Bone marrow (tissue), 2 donors: ENCODE measurements around the gene LCN2.
A peak's percentile ranks its signal among the peaks of the same experiment; 100 is the strongest.
"Not testable (repeated sequence)": the region's sequence is repeated elsewhere in the genome, so short reads cannot be mapped to it uniquely, and the experiment has no call there.

Experiments used
- DNase-seq, 2 donors: peaks; one replicate each; lab custom pipeline; 2025; lab: John Stamatoyannopoulos, UW

Gene LCN2

GRCh38 chr9:128168731-128169308 lies 19.6 kb downstream of the LCN2 start:
- DNase-seq: no peak

DNA sequence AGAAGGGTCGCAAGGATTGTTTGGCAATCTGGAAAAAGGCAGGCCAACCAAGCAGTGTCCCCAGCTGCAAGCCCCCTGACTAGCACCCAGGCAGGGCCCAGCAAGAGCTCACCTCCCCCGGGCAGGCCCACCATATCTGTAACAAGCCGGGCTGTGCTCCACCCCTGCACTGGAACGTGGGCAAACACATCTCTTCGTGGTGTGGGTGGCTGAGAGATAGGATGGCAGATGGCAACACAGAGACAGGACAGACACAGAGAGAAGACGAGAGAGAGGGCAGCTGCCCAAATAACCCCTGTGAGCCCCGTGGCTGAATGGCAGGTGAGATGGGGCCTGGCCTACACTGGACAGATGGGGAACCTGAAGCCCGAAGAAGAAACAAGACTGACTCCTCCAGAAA lies 20.2 kb downstream of the LCN2 start:
- DNase-seq: no peak

DNA sequence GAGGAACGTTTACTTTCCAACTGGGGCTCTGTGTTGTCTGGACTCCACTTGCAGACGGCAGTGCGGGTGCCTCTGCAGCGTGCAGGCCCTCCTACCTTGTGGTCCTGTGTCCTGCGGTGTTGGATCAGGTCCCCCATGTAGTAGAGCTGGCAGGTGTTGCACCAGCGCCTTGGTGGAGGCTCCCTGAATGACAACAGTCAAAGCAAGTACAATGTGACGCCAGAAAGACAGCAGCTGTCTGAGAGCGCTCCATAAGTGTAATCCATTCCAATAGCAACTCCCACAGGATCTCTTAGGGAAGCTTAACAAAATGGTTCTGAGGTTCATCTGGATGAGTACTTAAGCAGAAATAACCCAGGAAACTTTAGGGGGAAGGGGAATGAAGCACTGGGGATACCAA lies 20.7 kb downstream of the LCN2 start:
- DNase-seq: no peak

- no peak for DNase-seq
These were observed 24.8 kb downstream of the LCN2 start for GRCh38 chr9:128174062-128174461.

DNA sequence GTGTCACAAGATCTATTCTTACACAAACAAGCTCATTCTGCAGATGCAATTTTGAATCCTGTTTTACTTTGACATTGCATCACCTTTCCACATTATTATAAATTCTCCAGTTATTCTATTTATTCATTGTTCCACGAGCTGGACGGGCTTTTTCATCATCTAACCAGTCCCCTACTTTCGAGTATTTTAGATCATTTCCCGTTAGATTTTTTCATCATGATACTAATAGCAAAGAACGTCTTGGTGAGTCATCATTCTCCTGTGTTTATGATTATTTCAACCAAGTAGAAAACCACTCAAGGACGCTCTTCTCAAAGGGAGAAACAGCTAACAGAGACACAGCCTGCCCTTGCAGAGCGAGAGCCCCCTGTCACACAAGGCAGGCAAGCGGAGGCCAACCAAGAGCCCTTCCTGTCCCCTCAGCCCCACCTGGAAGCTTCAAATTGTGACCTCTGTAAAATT lies 25.9 kb downstream of the LCN2 start:
- DNase-seq: no peak

GRCh38 chr9:128175726-128176125 lies 26.5 kb downstream of the LCN2 start:
- DNase-seq: no peak

- no peak for DNase-seq
These were observed 29.7 kb downstream of the LCN2 start for GRCh38 chr9:128178806-128179431.

DNA sequence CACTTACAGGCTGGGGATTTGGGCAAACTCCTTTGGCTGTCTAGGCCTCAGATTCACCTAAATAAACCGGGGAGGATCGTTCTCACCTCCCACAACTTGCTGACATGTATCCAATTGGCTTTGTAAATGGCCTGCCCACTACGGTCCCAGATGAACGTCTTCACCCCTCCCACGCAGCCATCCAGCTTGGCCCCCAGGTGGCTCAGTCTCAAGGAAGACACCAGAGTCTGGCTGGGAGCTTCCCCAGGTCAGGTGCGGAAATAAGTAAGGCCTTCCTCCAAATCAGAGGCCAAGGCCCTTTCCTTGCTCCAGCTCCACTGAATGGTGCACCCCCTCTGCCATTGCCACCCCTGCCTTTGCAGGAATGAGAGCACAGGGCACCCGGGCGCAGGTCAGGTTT lies 30.7 kb downstream of the LCN2 start:
- no peak for DNase-seq

DNA sequence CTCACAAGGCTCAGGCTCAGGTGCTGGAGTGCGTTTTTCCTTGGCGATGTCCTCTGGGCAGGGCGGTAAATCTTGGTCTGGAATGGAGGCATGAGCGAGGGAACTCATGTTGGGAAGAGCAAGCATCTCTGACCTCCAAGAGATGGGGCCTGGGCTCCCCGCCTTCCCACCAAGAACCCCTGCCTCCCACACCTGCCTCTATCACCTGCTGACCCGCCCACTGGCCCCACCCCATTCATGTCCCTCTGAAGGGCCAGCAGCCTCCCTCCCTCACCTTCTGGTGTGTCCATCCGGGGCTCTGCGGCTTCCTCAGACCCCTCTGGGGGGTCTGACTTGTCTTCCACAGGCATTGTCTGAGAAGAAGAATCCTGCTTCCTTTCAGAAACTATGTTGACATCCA lies 31.2 kb downstream of the LCN2 start:
- no peak for DNase-seq

DNA sequence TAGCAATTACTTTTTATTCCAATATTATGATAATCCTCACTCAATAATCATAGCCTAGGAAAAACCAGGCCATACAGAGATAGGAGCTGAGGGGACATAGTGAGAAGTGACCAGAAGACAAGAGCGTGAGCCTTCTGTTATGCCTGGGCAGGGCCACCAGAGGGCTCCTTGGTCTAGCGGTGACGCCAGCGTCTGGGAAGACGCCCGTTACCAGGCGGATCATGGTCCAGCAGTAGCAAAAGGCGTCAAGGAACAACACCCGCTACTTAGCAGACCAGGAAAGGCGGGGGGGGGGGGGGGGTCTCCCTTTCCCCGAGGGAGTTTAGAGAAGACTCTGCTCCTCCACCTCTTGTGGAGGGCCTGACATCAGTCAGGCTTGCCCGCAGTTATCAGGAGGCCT lies 32.2 kb downstream of the LCN2 start:
- DNase-seq: not testable (repeated sequence)

DNA sequence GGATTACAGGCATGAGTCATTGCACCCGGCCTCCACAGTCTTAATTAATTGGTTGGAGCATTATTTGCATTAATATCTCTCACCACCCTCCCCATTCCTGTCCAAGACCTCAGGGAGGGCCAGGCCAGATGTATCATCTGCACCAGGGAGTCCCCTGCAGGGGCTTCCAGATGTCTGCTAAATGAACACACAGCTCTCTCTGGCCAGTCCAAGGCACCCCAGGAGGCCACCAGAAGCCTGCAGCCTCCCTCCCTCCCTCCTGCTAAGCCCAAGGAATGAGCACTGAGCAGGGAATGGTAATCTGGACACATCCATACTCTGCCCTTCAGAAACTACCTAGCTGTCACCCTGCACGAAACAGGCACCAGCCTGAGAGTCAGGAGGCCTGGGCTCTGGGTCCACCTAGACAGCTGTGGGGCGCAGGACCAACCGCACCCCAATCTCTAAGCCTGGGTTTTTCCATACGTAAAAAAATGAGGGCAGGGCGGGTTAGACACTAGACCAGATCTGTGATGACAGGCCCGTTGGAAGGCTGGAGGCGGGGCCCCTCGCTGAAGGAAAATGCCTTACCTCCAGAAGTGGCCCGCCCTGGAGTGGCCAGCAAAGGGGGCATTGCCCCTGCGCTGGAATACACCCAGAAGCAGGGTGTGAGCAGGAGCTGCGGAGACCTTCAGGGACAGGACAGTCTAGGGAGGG lies 33.8 kb downstream of the LCN2 start:
- no peak for DNase-seq

DNA sequence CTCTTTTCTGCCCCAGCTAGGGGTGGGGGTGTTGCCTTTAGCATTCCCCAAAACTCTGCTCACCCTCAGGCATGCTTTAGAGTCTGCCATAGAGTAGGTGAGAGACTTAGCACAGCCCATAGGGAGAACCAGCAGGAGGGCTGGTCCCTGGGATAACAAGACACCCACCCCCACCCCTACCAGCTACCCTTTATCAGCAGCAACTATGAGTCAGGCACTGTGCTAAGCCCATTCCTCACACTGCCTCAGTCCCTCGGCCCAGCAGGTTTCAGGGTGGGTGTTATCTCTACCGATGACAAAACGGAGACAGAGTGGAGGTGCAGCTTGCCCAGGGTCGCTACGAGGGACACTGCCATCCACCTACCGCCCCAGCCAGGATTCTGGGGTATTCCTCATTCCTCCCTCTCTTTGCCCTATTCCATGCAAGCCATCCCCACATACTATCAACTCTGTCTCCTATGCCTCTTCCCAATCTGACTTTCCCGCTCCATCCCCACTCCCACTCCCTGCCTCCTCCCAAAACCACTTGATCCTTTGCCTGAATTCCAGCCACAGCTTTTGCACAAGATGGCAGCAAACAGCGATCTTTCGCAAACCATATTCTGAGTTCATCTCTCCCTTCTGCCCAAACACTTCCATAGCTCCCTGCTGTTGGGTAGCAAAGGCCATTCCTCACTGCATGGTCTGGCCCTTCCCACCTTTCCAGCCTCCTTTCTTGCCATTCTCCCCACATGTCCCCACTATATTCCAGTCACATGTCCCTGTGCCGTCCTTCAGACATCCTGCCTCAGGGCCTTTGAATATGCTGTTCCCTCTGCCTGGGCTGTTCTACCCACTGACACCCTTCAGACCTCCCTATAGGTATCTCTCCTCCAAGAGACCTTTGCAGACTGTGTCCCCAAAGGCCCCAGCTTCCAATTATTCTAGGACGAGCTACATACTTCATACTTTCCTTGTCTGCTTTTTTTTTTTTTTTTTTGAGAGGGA lies 37.0 kb downstream of the LCN2 start:
- DNase-seq: no peak

DNA sequence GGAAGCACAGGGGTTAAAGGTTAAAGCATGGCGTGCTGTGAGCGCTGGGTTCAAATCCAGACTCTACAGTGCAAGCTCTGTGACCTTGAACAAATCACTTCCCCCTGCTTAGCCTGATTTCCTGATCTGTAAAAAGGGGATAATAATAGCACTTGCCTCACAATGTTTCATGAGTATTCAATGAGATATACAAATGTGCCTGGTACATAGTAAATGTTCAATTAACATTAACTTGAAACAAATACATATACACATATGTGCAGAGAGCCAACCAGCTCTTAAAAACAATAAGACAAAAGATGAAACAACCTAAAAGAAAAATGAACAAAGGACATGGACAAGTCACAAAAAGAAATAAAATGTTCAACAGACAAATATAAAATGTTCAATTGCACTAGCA lies 38.1 kb downstream of the LCN2 start:
- DNase-seq: no peak

GRCh38 chr9:128188209-128188608 lies 39.0 kb downstream of the LCN2 start:
- no peak for DNase-seq

- no peak for DNase-seq
These were observed 40.8 kb downstream of the LCN2 start for GRCh38 chr9:128190013-128190412.

DNA sequence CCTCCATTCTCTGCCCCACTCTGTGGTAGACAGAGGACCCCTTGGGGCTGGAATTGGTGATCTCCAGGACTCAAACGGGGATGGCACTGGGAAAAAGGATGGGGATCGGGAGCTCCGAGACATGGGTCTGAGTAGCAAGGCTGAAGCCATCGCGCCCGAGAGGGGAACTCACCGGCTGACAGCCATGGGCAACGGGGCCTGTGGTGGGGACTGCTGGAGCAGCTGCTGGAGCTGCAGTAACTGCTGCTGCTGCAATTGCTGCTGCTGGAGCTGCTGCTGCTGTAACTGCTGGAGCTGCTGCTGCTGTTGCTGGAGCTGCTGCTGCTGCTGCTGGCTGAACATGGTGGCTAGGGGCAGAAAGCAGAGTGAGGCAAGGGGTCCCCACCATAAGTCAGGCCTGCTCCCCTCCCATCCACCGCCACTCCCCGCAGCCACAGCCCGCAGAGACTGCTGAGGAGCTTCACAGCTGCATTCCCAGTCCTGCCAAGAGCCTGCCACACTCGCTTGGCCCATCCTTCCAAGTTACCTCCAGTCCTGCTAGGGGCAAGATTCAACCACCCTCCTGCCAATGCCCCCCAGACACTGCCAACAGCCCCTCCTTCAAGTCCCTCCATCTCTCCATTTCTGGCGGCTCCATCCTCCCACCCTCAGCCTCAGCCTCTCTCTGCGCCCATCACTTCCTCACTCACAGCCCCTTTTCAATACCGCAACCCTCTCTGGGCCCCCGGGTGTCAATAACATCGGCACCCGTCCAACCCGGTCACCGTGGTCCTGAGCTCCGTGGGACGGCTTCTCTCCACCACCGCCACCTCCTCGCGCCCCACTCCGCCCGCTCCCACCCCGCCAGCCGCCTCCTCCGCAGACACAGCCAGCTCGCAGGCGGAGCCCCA lies 41.5 kb downstream of the LCN2 start:
- DNase-seq: peak in 1 of 2 donors; percentile 69

DNA sequence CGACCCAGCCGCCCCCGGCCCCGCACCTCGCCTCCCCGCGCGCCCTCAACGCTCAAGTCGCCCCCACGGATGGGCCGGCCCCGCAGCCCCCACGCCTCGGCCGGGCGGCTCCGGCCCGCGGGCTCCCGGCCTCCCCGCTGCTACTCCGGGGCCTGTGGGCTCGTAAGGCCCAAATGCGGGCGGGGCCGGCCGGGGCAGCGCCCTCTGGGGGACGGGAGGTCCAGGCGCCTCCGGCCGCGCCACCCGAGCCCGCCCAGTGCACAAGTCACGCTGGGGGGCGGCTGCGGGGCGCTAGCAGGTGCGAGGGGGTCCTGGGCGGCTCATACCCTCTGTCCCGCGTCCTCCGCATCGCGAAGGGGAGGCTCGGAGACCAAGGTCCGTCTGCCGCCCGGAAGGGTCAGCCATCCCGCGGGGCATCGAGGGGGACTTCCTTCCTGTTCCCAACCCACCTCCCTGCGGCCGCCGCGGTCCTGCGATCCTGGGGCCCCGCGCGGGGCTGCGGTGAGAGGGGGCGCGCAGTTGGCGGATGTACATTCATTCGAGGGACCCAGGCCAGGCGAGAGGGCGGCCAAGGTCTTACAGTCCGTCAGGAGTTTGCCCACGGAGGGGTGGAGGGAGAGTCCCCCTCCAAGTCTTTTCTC lies 42.3 kb downstream of the LCN2 start, which contains the start of gene CIZ1:
TSS of gene CIZ1 (minus strand) at position 167 of the 641 bp plus-strand sequence. CDS start 715 bp downstream, outside the sequence.
- DNase-seq: peak; percentile 17 to 69

DNA sequence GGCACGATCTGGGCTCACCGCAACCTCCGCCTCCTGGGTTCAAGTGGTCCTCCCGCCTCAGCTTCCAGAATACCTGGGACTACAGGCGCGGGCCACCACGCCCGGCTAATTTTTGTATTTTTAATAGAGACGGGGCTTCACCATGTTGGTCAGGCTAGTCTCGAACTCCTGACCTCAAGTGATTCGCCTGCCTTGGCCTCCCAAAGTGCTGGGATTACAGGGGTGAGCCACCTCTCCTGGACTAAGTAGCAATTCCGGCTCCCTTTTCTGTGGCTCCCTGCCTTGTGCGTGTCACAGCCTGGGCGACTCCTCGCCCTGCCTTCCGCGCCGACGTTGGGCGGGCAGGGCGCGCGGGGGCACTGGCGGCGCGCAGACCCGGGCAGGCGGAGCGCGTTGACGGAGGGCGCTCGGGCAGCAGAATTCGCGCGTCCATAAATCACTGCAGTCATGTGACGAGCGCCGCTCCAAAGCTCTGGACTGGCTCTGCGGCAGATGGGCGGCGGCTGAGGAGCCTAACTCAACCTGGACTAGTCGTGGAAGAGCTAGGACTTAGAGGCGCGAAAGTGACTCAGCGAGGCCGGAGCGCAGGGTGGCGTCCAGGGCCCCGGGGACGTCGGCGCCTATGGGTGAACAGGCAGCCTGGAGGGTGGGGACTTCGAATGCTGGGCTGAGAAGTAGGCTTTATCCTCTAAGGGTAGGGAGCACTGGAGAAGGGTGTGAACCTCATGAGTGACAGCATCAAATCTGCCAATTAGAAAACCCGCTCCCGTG lies 43.5 kb downstream of the LCN2 start:
- DNase-seq: no peak

DNA sequence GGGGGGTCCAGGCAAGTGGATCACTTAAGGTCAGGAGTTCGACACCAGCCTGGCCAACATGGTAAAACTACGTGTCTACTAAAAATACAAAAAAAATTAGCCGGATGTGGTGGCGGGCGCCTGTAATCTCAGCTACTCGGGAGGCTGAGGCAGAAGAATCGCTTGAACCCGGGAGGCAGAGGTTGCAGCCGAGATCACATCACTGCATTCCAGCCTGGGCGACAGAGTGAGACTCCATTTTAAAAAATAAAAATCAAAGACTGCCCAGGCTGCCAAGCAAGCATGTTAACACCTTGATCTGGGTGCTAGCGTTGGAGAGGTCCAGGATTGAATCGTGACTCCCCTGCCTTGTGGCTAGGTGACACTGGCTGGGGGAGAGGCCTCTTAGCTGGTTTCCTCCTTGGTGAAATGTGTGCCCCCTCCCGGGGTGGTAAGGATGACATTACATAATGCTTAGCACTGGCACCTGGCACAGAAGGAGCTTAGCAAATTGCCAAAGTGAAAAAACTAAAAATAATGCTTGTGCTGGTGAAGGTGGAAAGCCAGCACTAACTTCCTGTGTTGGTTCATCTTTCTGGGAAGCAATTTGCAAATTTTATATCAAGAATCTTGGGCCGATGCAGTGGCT lies 44.3 kb downstream of the LCN2 start:
- no peak for DNase-seq
